ENCODE results near the gene SLIT3.

Gene SLIT3

GRCh38 chr5:168951356-168951755 lies 349.6 kb downstream of the SLIT3 start:
- no peaks in the 10 kb centered on the region for H3K36me3 ChIP-seq (ENCODE audit: control insufficient read depth in 2 of 2, insufficient read depth in 2 of 2, low read length in 2 of 2)
- no peaks in the 10 kb centered on the region for H3K9me3 ChIP-seq (ENCODE audit: control insufficient read depth in 2 of 2, low read length in 2 of 2)
- H3K9ac ChIP-seq (ENCODE audit: low read depth in 1 of 2, low read length in 2 of 2): no peak overlapping the region
- H3K4me3 ChIP-seq (ENCODE audit: low read length in 2 of 2): no peak overlapping the region
- no peaks in the 10 kb centered on the region for H3K27me3 ChIP-seq (ENCODE audit: control insufficient read depth in 2 of 2, insufficient read depth in 2 of 2, low read length in 2 of 2)
- no peaks in the 10 kb centered on the region for H3K4me1 ChIP-seq (ENCODE audit: control insufficient read depth in 2 of 2, insufficient read depth in 2 of 2, low read length in 2 of 2)
- no peak overlapping the region for H3K27ac ChIP-seq (ENCODE audit: low read depth in 2 of 2, low read length in 2 of 2)

GRCh38 chr5:168950241-168950951 lies 350.5 kb downstream of the SLIT3 start:
- Histone ChIP-seq H3K4me1 (ENCODE audit: control insufficient read depth in 2 of 2, insufficient read depth in 2 of 2, low read length in 2 of 2) (no peaks in the 10 kb centered on the region), H3K36me3 (ENCODE audit: control insufficient read depth in 2 of 2, insufficient read depth in 2 of 2, low read length in 2 of 2) (no peaks in the 10 kb centered on the region), H3K9ac (ENCODE audit: low read depth in 1 of 2, low read length in 2 of 2) (no peak overlapping the region), H3K27ac (ENCODE audit: low read depth in 2 of 2, low read length in 2 of 2) (no peak overlapping the region), H3K27me3 (ENCODE audit: control insufficient read depth in 2 of 2, insufficient read depth in 2 of 2, low read length in 2 of 2) (no peaks in the 10 kb centered on the region), H3K9me3 (ENCODE audit: control insufficient read depth in 2 of 2, low read length in 2 of 2) (no peaks in the 10 kb centered on the region), H3K4me3 (ENCODE audit: low read length in 2 of 2) (no peak overlapping the region)

- Histone ChIP-seq H3K27me3 (ENCODE audit: control insufficient read depth in 2 of 2, insufficient read depth in 2 of 2, low read length in 2 of 2) (no peaks in the 10 kb centered on the region), H3K4me3 (ENCODE audit: low read length in 2 of 2) (no peak overlapping the region), H3K4me1 (ENCODE audit: control insufficient read depth in 2 of 2, insufficient read depth in 2 of 2, low read length in 2 of 2) (no peaks in the 10 kb centered on the region), H3K9ac (ENCODE audit: low read depth in 1 of 2, low read length in 2 of 2) (no peak overlapping the region), H3K36me3 (ENCODE audit: control insufficient read depth in 2 of 2, insufficient read depth in 2 of 2, low read length in 2 of 2) (no peaks in the 10 kb centered on the region), H3K9me3 (ENCODE audit: control insufficient read depth in 2 of 2, low read length in 2 of 2) (no peaks in the 10 kb centered on the region), H3K27ac (ENCODE audit: low read depth in 2 of 2, low read length in 2 of 2) (no peak overlapping the region)
These were observed 352.2 kb downstream of the SLIT3 start for GRCh38 chr5:168948746-168949145.

DNA sequence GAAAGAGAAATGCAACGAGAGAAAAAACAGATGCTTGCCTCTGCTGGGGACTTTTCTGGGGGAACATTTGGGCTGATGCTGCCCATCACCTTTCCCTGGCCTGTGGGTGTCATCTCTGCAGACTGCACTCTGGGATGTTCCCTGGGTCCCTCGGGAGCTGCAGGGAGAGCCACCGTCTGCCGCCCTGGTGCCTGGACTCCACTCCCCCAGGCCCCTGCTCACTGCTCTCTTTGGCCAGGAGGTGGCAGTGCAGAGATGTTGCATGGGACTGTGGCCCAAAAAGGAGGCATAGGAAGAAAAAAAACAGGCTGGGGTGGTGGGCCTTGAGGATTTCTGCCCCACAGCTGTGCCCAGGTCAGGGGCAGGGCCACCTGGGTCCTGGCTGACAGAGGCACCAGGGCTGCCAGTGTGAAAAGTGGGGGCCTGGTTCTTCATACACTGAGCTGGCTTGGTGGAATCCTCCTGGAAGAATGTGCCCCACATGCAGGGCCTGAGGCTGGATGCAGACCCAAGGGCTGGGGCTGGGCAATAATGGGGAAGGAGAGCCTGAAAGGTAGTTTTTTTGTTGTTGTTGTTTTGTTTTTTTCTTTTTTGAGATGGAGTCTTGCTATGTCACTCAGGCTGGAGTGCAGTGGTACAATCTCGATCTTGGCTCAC lies 353.6 kb downstream of the SLIT3 start:
- no peaks in the 10 kb centered on the region for H3K4me1 ChIP-seq (ENCODE audit: control insufficient read depth in 2 of 2, insufficient read depth in 2 of 2, low read length in 2 of 2)
- H3K27me3 ChIP-seq (ENCODE audit: control insufficient read depth in 2 of 2, insufficient read depth in 2 of 2, low read length in 2 of 2): no peaks in the 10 kb centered on the region
- H3K9me3 ChIP-seq (ENCODE audit: control insufficient read depth in 2 of 2, low read length in 2 of 2): no peaks in the 10 kb centered on the region
- no peak overlapping the region for H3K9ac ChIP-seq (ENCODE audit: low read depth in 1 of 2, low read length in 2 of 2)
- H3K27ac ChIP-seq (ENCODE audit: low read depth in 2 of 2, low read length in 2 of 2): no peak overlapping the region
- H3K36me3 ChIP-seq (ENCODE audit: control insufficient read depth in 2 of 2, insufficient read depth in 2 of 2, low read length in 2 of 2): no peaks in the 10 kb centered on the region
- no peak overlapping the region for H3K4me3 ChIP-seq (ENCODE audit: low read length in 2 of 2)

- Histone ChIP-seq H3K9me3 (ENCODE audit: control insufficient read depth in 2 of 2, low read length in 2 of 2) (no peaks in the 10 kb centered on the region), H3K27ac (ENCODE audit: low read depth in 2 of 2, low read length in 2 of 2) (no peak overlapping the region), H3K4me3 (ENCODE audit: low read length in 2 of 2) (no peak overlapping the region), H3K27me3 (ENCODE audit: control insufficient read depth in 2 of 2, insufficient read depth in 2 of 2, low read length in 2 of 2) (no peaks in the 10 kb centered on the region), H3K9ac (ENCODE audit: low read depth in 1 of 2, low read length in 2 of 2) (no peak overlapping the region), H3K36me3 (ENCODE audit: control insufficient read depth in 2 of 2, insufficient read depth in 2 of 2, low read length in 2 of 2) (no peaks in the 10 kb centered on the region), H3K4me1 (ENCODE audit: control insufficient read depth in 2 of 2, insufficient read depth in 2 of 2, low read length in 2 of 2) (no peaks in the 10 kb centered on the region)
These were observed 354.6 kb downstream of the SLIT3 start for GRCh38 chr5:168946363-168946762.

DNA sequence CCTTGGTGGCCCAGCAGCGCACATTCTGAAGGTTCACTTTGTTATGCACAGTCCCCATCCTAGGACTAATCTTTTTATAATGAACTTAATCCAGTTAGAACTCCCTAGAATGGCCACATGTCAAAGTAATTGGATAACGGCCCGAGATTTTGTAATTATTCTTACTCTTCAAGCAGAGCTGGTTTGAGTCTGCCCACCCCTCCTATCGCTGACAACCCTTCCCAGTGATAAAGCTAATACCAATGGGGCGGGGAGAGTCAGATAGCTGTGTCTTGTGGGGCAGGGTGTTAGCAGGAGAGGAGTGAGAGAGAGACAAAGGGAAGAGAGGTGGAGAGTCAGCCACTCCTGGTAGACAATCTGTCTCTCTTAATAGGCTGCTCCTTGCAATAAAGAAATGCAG lies 356.9 kb downstream of the SLIT3 start:
- Histone ChIP-seq H3K4me1 (ENCODE audit: control insufficient read depth in 2 of 2, insufficient read depth in 2 of 2, low read length in 2 of 2) (no peaks in the 10 kb centered on the region), H3K27me3 (ENCODE audit: control insufficient read depth in 2 of 2, insufficient read depth in 2 of 2, low read length in 2 of 2) (peaks cover 0 to 3% of the 10 kb centered on the region in 2 donors), H3K4me3 (ENCODE audit: low read length in 2 of 2) (no peak overlapping the region), H3K36me3 (ENCODE audit: control insufficient read depth in 2 of 2, insufficient read depth in 2 of 2, low read length in 2 of 2) (no peaks in the 10 kb centered on the region), H3K27ac (ENCODE audit: low read depth in 2 of 2, low read length in 2 of 2) (no peak overlapping the region), H3K9me3 (ENCODE audit: control insufficient read depth in 2 of 2, low read length in 2 of 2) (no peaks in the 10 kb centered on the region), H3K9ac (ENCODE audit: low read depth in 1 of 2, low read length in 2 of 2) (no peak overlapping the region)

- Histone ChIP-seq H3K9ac (ENCODE audit: low read depth in 1 of 2, low read length in 2 of 2) (no peak overlapping the region), H3K4me3 (ENCODE audit: low read length in 2 of 2) (no peak overlapping the region), H3K9me3 (ENCODE audit: control insufficient read depth in 2 of 2, low read length in 2 of 2) (no peaks in the 10 kb centered on the region), H3K27ac (ENCODE audit: low read depth in 2 of 2, low read length in 2 of 2) (no peak overlapping the region), H3K27me3 (ENCODE audit: control insufficient read depth in 2 of 2, insufficient read depth in 2 of 2, low read length in 2 of 2) (peaks cover 0 to 3% of the 10 kb centered on the region in 2 donors), H3K4me1 (ENCODE audit: control insufficient read depth in 2 of 2, insufficient read depth in 2 of 2, low read length in 2 of 2) (no peaks in the 10 kb centered on the region), H3K36me3 (ENCODE audit: control insufficient read depth in 2 of 2, insufficient read depth in 2 of 2, low read length in 2 of 2) (no peaks in the 10 kb centered on the region)
These were observed 357.7 kb downstream of the SLIT3 start for GRCh38 chr5:168943091-168943884.

- Histone ChIP-seq H3K4me1 (ENCODE audit: control insufficient read depth in 2 of 2, insufficient read depth in 2 of 2, low read length in 2 of 2) (no peaks in the 10 kb centered on the region), H3K27ac (ENCODE audit: low read depth in 2 of 2, low read length in 2 of 2) (no peak overlapping the region), H3K9me3 (ENCODE audit: control insufficient read depth in 2 of 2, low read length in 2 of 2) (no peaks in the 10 kb centered on the region), H3K4me3 (ENCODE audit: low read length in 2 of 2) (no peak overlapping the region), H3K36me3 (ENCODE audit: control insufficient read depth in 2 of 2, insufficient read depth in 2 of 2, low read length in 2 of 2) (no peaks in the 10 kb centered on the region), H3K9ac (ENCODE audit: low read depth in 1 of 2, low read length in 2 of 2) (no peak overlapping the region), H3K27me3 (ENCODE audit: control insufficient read depth in 2 of 2, insufficient read depth in 2 of 2, low read length in 2 of 2) (peaks cover 0 to 3% of the 10 kb centered on the region in 2 donors)
These were observed 359.0 kb downstream of the SLIT3 start for GRCh38 chr5:168941901-168942300.

- H3K4me3 ChIP-seq (ENCODE audit: low read length in 2 of 2): no peak overlapping the region
- H3K27ac ChIP-seq (ENCODE audit: low read depth in 2 of 2, low read length in 2 of 2): no peak overlapping the region
- no peaks in the 10 kb centered on the region for H3K4me1 ChIP-seq (ENCODE audit: control insufficient read depth in 2 of 2, insufficient read depth in 2 of 2, low read length in 2 of 2)
- H3K36me3 ChIP-seq (ENCODE audit: control insufficient read depth in 2 of 2, insufficient read depth in 2 of 2, low read length in 2 of 2): no peaks in the 10 kb centered on the region
- H3K9ac ChIP-seq (ENCODE audit: low read depth in 1 of 2, low read length in 2 of 2): no peak overlapping the region
- peaks cover 0 to 3% of the 10 kb centered on the region in 2 donors for H3K27me3 ChIP-seq (ENCODE audit: control insufficient read depth in 2 of 2, insufficient read depth in 2 of 2, low read length in 2 of 2)
- no peaks in the 10 kb centered on the region for H3K9me3 ChIP-seq (ENCODE audit: control insufficient read depth in 2 of 2, low read length in 2 of 2)
These were observed 360.2 kb downstream of the SLIT3 start for GRCh38 chr5:168940712-168941111.

DNA sequence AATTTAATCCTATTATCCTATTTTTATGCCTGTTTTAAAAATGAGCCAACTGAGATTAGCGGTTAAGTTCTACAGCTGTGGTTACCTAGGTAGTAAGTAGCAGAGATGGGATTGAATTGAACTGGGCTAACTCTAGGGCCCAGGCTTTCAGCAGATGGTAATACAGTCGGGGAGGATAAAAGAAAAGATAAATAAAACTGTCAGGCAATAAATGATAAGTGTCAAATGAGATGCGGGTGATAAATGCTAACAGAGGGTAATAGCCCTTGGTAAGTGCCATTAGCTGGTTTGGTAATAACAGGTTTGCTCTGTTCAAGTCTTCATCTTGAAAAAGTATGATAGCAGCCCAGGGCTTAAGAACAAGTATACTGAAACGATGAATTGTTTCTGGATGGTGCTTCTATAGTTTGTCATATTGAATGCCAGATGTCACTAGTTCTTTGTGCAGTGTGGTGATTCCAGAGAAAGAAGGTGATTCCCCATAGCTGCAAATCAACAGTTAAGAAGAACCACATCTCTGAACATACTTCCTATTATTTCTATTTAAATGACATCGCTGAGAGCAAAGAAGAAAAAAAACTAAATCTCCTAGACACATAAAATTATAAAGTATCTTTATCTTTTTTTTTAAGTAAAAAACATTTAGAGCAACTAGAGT lies 360.9 kb downstream of the SLIT3 start:
- no peak overlapping the region for H3K27ac ChIP-seq (ENCODE audit: low read depth in 2 of 2, low read length in 2 of 2)
- no peak overlapping the region for H3K4me3 ChIP-seq (ENCODE audit: low read length in 2 of 2)
- no peaks in the 10 kb centered on the region for H3K4me1 ChIP-seq (ENCODE audit: control insufficient read depth in 2 of 2, insufficient read depth in 2 of 2, low read length in 2 of 2)
- no peaks in the 10 kb centered on the region for H3K36me3 ChIP-seq (ENCODE audit: control insufficient read depth in 2 of 2, insufficient read depth in 2 of 2, low read length in 2 of 2)
- no peak overlapping the region for H3K9ac ChIP-seq (ENCODE audit: low read depth in 1 of 2, low read length in 2 of 2)
- H3K9me3 ChIP-seq (ENCODE audit: control insufficient read depth in 2 of 2, low read length in 2 of 2): no peaks in the 10 kb centered on the region
- H3K27me3 ChIP-seq (ENCODE audit: control insufficient read depth in 2 of 2, insufficient read depth in 2 of 2, low read length in 2 of 2): peaks cover 0 to 3% of the 10 kb centered on the region in 2 donors
